WTC11 (cell line): Measurements from ENCODE around the gene FGB.

ENCODE experiments used
- JUN ChIP-seq: sonication (generic); formaldehyde crosslinking; IDR thresholded peaks from 2 replicates; pipeline ENCODE4 v1.8.0; 2023; ENCODE audit warnings: mild to moderate bottlenecking, missing genetic modification reagents
- SMAD4 ChIP-seq: sonication (generic); formaldehyde crosslinking; IDR thresholded peaks from 2 replicates; pipeline ENCODE4 v1.8.0; 2022; ENCODE audit warnings: mild to moderate bottlenecking, missing genetic modification reagents
- ZBTB21 ChIP-seq: sonication (generic); formaldehyde crosslinking; IDR thresholded peaks from 2 replicates; pipeline ENCODE4 v1.8.1; 2023; ENCODE audit warnings: mild to moderate bottlenecking, missing genetic modification reagents, borderline replicate concordance
- ZNF121 ChIP-seq: sonication (generic); formaldehyde crosslinking; IDR thresholded peaks from 2 replicates; pipeline ENCODE4 v1.8.0; 2023; ENCODE audit warnings: missing genetic modification reagents
- ZNF219 ChIP-seq: sonication (generic); formaldehyde crosslinking; IDR thresholded peaks from 2 replicates; pipeline ENCODE4 v1.8.0; 2023; ENCODE audit warnings: missing genetic modification reagents, mild to moderate bottlenecking, borderline replicate concordance
- ZNF263 ChIP-seq: sonication (generic); formaldehyde crosslinking; IDR thresholded peaks from 2 replicates; pipeline ENCODE4 v1.8.1; 2022; ENCODE audit warnings: low read depth, mild to moderate bottlenecking, moderate library complexity, missing genetic modification reagents
- ZNF423 ChIP-seq: fragments of 250-450 bp; sonication (Bioruptor Pico); IDR thresholded peaks from 2 replicates; pipeline ENCODE4 v2.1.2; 2022; ENCODE audit warnings: mild to moderate bottlenecking, moderate library complexity
- TF ChIP-seq, protein P1 (sequence below): sonication (generic); formaldehyde crosslinking; conservative IDR thresholded peaks from 2 replicates; pipeline ENCODE4 v1.8.1; 2023; ENCODE audit warnings: mild to moderate bottlenecking, low read depth, missing genetic modification reagents, moderate library complexity
- TF ChIP-seq, protein P2 (sequence below): sonication (generic); formaldehyde crosslinking; IDR thresholded peaks from 2 replicates; pipeline ENCODE4 v1.8.1; 2022; ENCODE audit warnings: low read depth, missing genetic modification reagents, borderline replicate concordance
- TF ChIP-seq, protein P3 (sequence below): fragments of 200-600 bp; IDR thresholded peaks from 2 replicates; pipeline ENCODE4 v1.8.0; 2022; ENCODE audit warnings: antibody characterized with exemption
- TF ChIP-seq, protein P4 (sequence below): sonication (generic); formaldehyde crosslinking; IDR thresholded peaks from 2 replicates; pipeline ENCODE4 v1.8.0; 2023; ENCODE audit warnings: missing genetic modification reagents
- TF ChIP-seq, protein P5 (sequence below): sonication (generic); formaldehyde crosslinking; IDR thresholded peaks from 2 replicates; pipeline ENCODE4 v1.8.0; 2022; ENCODE audit warnings: missing genetic modification reagents

- TF ChIP-seq, protein P1, sequence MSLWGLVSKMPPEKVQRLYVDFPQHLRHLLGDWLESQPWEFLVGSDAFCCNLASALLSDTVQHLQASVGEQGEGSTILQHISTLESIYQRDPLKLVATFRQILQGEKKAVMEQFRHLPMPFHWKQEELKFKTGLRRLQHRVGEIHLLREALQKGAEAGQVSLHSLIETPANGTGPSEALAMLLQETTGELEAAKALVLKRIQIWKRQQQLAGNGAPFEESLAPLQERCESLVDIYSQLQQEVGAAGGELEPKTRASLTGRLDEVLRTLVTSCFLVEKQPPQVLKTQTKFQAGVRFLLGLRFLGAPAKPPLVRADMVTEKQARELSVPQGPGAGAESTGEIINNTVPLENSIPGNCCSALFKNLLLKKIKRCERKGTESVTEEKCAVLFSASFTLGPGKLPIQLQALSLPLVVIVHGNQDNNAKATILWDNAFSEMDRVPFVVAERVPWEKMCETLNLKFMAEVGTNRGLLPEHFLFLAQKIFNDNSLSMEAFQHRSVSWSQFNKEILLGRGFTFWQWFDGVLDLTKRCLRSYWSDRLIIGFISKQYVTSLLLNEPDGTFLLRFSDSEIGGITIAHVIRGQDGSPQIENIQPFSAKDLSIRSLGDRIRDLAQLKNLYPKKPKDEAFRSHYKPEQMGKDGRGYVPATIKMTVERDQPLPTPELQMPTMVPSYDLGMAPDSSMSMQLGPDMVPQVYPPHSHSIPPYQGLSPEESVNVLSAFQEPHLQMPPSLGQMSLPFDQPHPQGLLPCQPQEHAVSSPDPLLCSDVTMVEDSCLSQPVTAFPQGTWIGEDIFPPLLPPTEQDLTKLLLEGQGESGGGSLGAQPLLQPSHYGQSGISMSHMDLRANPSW (CRISPR knock-in tag): no peak
- TF ChIP-seq ZNF219 (CRISPR knock-in tag) (no peak), ZBTB21 (CRISPR knock-in tag) (no peak), SMAD4 (no peak), JUN (CRISPR knock-in tag) (no peak), ZNF121 (CRISPR knock-in tag) (no peak), ZNF263 (CRISPR knock-in tag) (no peak), ZNF423 (CRISPR knock-in tag) (no peak)
- TF ChIP-seq, protein P2, sequence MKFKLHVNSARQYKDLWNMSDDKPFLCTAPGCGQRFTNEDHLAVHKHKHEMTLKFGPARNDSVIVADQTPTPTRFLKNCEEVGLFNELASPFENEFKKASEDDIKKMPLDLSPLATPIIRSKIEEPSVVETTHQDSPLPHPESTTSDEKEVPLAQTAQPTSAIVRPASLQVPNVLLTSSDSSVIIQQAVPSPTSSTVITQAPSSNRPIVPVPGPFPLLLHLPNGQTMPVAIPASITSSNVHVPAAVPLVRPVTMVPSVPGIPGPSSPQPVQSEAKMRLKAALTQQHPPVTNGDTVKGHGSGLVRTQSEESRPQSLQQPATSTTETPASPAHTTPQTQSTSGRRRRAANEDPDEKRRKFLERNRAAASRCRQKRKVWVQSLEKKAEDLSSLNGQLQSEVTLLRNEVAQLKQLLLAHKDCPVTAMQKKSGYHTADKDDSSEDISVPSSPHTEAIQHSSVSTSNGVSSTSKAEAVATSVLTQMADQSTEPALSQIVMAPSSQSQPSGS (CRISPR knock-in tag): no peak
- TF ChIP-seq, protein P3, sequence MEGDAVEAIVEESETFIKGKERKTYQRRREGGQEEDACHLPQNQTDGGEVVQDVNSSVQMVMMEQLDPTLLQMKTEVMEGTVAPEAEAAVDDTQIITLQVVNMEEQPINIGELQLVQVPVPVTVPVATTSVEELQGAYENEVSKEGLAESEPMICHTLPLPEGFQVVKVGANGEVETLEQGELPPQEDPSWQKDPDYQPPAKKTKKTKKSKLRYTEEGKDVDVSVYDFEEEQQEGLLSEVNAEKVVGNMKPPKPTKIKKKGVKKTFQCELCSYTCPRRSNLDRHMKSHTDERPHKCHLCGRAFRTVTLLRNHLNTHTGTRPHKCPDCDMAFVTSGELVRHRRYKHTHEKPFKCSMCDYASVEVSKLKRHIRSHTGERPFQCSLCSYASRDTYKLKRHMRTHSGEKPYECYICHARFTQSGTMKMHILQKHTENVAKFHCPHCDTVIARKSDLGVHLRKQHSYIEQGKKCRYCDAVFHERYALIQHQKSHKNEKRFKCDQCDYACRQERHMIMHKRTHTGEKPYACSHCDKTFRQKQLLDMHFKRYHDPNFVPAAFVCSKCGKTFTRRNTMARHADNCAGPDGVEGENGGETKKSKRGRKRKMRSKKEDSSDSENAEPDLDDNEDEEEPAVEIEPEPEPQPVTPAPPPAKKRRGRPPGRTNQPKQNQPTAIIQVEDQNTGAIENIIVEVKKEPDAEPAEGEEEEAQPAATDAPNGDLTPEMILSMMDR: no peak
- TF ChIP-seq, protein P4, sequence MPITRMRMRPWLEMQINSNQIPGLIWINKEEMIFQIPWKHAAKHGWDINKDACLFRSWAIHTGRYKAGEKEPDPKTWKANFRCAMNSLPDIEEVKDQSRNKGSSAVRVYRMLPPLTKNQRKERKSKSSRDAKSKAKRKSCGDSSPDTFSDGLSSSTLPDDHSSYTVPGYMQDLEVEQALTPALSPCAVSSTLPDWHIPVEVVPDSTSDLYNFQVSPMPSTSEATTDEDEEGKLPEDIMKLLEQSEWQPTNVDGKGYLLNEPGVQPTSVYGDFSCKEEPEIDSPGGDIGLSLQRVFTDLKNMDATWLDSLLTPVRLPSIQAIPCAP (CRISPR knock-in tag): no peak
- TF ChIP-seq, protein P5, sequence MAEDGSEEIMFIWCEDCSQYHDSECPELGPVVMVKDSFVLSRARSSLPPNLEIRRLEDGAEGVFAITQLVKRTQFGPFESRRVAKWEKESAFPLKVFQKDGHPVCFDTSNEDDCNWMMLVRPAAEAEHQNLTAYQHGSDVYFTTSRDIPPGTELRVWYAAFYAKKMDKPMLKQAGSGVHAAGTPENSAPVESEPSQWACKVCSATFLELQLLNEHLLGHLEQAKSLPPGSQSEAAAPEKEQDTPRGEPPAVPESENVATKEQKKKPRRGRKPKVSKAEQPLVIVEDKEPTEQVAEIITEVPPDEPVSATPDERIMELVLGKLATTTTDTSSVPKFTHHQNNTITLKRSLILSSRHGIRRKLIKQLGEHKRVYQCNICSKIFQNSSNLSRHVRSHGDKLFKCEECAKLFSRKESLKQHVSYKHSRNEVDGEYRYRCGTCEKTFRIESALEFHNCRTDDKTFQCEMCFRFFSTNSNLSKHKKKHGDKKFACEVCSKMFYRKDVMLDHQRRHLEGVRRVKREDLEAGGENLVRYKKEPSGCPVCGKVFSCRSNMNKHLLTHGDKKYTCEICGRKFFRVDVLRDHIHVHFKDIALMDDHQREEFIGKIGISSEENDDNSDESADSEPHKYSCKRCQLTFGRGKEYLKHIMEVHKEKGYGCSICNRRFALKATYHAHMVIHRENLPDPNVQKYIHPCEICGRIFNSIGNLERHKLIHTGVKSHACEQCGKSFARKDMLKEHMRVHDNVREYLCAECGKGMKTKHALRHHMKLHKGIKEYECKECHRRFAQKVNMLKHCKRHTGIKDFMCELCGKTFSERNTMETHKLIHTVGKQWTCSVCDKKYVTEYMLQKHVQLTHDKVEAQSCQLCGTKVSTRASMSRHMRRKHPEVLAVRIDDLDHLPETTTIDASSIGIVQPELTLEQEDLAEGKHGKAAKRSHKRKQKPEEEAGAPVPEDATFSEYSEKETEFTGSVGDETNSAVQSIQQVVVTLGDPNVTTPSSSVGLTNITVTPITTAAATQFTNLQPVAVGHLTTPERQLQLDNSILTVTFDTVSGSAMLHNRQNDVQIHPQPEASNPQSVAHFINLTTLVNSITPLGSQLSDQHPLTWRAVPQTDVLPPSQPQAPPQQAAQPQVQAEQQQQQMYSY: no peak
These were observed 46.3 kb upstream of the FGB start for GRCh38 chr4:154516318-154517029.
